Heart right ventricle (tissue), 16 donors: ENCODE results near the gene ARHGAP22. TPM values are rescaled to one million over a fixed set of nuclear protein-coding genes. Genes with fewer than 3 reads are reported as not detected.

Experiments used
- ATAC-seq, 8 donors: fragments of 200-7000 bp; cut with Tn5 transposase; one replicate each; pipeline ENCODE4 v1.9.1; 2020; ENCODE audit warnings: mild to moderate bottlenecking in 8 of 8, moderate library complexity in 8 of 8, moderate number of reproducible peaks in 1 of 8
- DNase-seq, 2 donors: peaks; one replicate each; pipeline ENCODE4 v3.0.0-alpha.2; 2020
- H3K27ac ChIP-seq, 10 donors: fragments of 200-600 bp; sonication (generic) in 2 of 10; one replicate each; pipeline versions ENCODE4 v1.5.0 to v1.8.0; 2020 to 2022; ENCODE audit warnings: mild to moderate bottlenecking in 3 of 10
- H3K27me3 ChIP-seq, 7 donors: fragments of 200-600 bp; one replicate each; pipeline ENCODE4 v1.8.0; 2021 to 2022; ENCODE audit warnings: mild to moderate bottlenecking in 2 of 7
- H3K36me3 ChIP-seq, 9 donors: fragments of 200-600 bp; sonication (generic) in 1 of 9; one replicate each; pipeline versions ENCODE4 v1.5.0 to v1.8.0; 2020 to 2022; ENCODE audit warnings: mild to moderate bottlenecking in 2 of 9
- H3K4me1 ChIP-seq, 9 donors: fragments of 200-600 bp; sonication (generic) in 1 of 9; one replicate each; pipeline versions ENCODE4 v1.5.0 to v1.8.0; 2020 to 2022; ENCODE audit warnings: mild to moderate bottlenecking in 4 of 9
- H3K4me3 ChIP-seq, 10 donors: fragments of 200-600 bp; sonication (generic) in 2 of 10; one replicate each; pipeline versions ENCODE4 v1.5.0 to v1.8.0; 2020 to 2022; ENCODE audit warnings: mild to moderate bottlenecking in 7 of 10, moderate library complexity in 2 of 10
- H3K9me3 ChIP-seq, 11 donors: fragments of 200-600 bp in 10 of 11; sonication (generic) in 2 of 11; one replicate each; pipeline versions ENCODE4 v1.5.0 to v1.8.0; 2013 to 2022; ENCODE audit warnings: mild to moderate bottlenecking in 2 of 11, control low read depth in 1 of 11, moderate library complexity in 1 of 11
- CTCF ChIP-seq, 9 donors: fragments of 200-600 bp; sonication (generic) in 2 of 9; IDR thresholded peaks; one replicate each; pipeline versions ENCODE4 v1.5.0 to v1.8.0; 2021 to 2022; ENCODE audit warnings: antibody characterized with exemption in 9 of 9, mild to moderate bottlenecking in 5 of 9, moderate library complexity in 1 of 9
- WGBS, 2 donors: extraction: QIAGEN DNeasy Blood & Tissue Kit; methylation state at CpG; one replicate each; pipeline ENCODE4 v1.1.7; 2013; ENCODE audit warnings: inconsistent platforms in 1 of 2; 5-methylcytosine and 5-hydroxymethylcytosine counted together
- intact Hi-C, 10 donors: fragments of 100-400 bp; cut with DNase I; formaldehyde crosslinking; loops; one replicate each; pipeline versions ENCODE4 v1.11.1 to v1.14.2; 2022
- polyA plus RNA-seq, 2 donors: library from polyadenylated mRNA; stranded (reverse); fragments of 200-250 nt; gene quantifications; one replicate each; pipeline ENCODE4 v1.2.3, GENCODE V29; 2013
- total RNA-seq, 10 donors: library from RNA; stranded (reverse); fragmentation: NEBNext Ultra II Directional in 3 of 10; extraction: Animal tissue kit (Norgen Biotek cat#: 25700) in 3 of 10; gene quantifications; one replicate each; pipeline versions ENCODE4 v1.2.1 to v1.2.4, GENCODE V29; 2021 to 2023
- donor health status: Arrhythmogenic right ventricular cardiomyopathy.
- donor health status: ischemic (EF 13 %, LVEDD 7.1; RV severe dilation, severe dysfunction).
- donor health status: healthy with polysubstance abuse.
- donor health status: DM: no; HTN: yes; CAD: no.
- donor health status: DM: no; HTN: no; CAD: no.
- donor health status: ischemic (EF 25% LVEDD 6.9; RV normal size, moderate dysfunction).
- donor health status: ischemic (EF 25% LVEDD 5.7; RV mildly dilated, moderate dysfunction).
- donor health status: healthy.
- donor health status: DM: yes; HTN: yes; CAD: no.
- donor health status: Ischemic cardiomyopathy.
- donor health status: ischemic (EF 35%, LVEDD 5.7; RV mildly dilated, moderate dysfunction).
- donor health status: nonischemic (EF 11% LVEDD 7.7; RV severe dilation, severe dysfunction).
- donor health status: DM: yes; HTN: yes; CAD: no.
- donor health status: PGD.
- donor health status: ischemic (EF 29% LVEDD 5.4; RV normal size, mild dysfunction).
- donor health status: nonischemic (EF 23%, LVEDD 6.1; RV moderate dilation, normal function).

The ARHGAP22 gene
- total and polyA plus RNA-seq, 12 donors, result 1.5 to 9.3 (median 2.8) TPM

- DNase-seq (no peak), ATAC-seq (no peak)
- Histone ChIP-seq H3K36me3 (no peaks in the 10 kb centered on the region), H3K27ac (no peak overlapping the region), H3K4me3 (no peak overlapping the region), H3K4me1 (peaks cover 0 to 63% (median 14%) of the 10 kb centered on the region in 9 donors), H3K9me3 (no peaks in the 10 kb centered on the region), H3K27me3 (peaks cover 0 to 13% (median 3%) of the 10 kb centered on the region in 7 donors)
- TF ChIP-seq CTCF (IDR thresholded peaks at IDR 0.05), result no peak
- intact Hi-C loops, result loop anchor here in 5 of 10 donors (2.0 to 10.0 kb wide), 4 partner anchors 48 to 57 kb away; no protein-coding TSS in a partner anchor
These were observed 4.1 kb upstream of the ARHGAP22 start for GRCh38 chr10:48608976-48609375.

GRCh38 chr10:48608279-48608681 lies 3.4 kb upstream of the ARHGAP22 start:
- H3K4me1 ChIP-seq, result peaks cover 0 to 70% (median 15%) of the 10 kb centered on the region in 9 donors
- no peaks in the 10 kb centered on the region for H3K9me3 ChIP-seq
- DNase-seq, result no peak
- H3K27me3 ChIP-seq, result peaks cover 0 to 14% (median 9%) of the 10 kb centered on the region in 7 donors
- H3K27ac ChIP-seq, result peak overlapping the region in 1 of 10 donors; percentile 83
- peak; percentile 57 to 73 (median 65) for TF ChIP-seq CTCF (IDR thresholded peaks at IDR 0.05)
- no peak overlapping the region for H3K4me3 ChIP-seq
- ATAC-seq, result peak in 4 of 8 donors; percentile 24 to 63 (median 41)
- intact Hi-C loops, result loop anchor here in 5 of 10 donors (2.0 to 10.0 kb wide), 4 partner anchors 49 to 56 kb away; no protein-coding TSS in a partner anchor
- H3K36me3 ChIP-seq, result no peaks in the 10 kb centered on the region
- 60% methylated on average over 3 of the region's 3 CpGs for WGBS, 2 donors

- no peaks in the 10 kb centered on the region for H3K9me3 ChIP-seq
- DNase-seq (peak in 1 of 2 donors; percentile 7), ATAC-seq (no peak)
- peak overlapping the region; percentile 29 to 83 (median 65) for H3K27ac ChIP-seq
- peaks cover 0 to 14% (median 9%) of the 10 kb centered on the region in 7 donors for H3K27me3 ChIP-seq
- intact Hi-C loops, result loop anchor here in 5 of 10 donors (2.0 to 10.0 kb wide), 4 partner anchors 49 to 55 kb away; no protein-coding TSS in a partner anchor
- TF ChIP-seq CTCF (IDR thresholded peaks at IDR 0.05), result no peak
- WGBS, 2 donors, result 67 to 75% methylated on average over 6 of the region's 6 CpGs
- H3K4me3 ChIP-seq, result no peak overlapping the region
- no peaks in the 10 kb centered on the region for H3K36me3 ChIP-seq
- peaks cover 0 to 71% (median 15%) of the 10 kb centered on the region in 9 donors for H3K4me1 ChIP-seq
These were observed 2.7 kb upstream of the ARHGAP22 start for GRCh38 chr10:48607356-48608278.

- ATAC-seq (peak; percentile 45 to 71 (median 59)), DNase-seq (peak in 1 of 2 donors; percentile 41)
- H3K27ac ChIP-seq, result peak overlapping the region; percentile 29 to 83 (median 65)
- 64 to 74% methylated on average over 8 of the region's 8 CpGs for WGBS, 2 donors
- no peaks in the 10 kb centered on the region for H3K9me3 ChIP-seq
- intact Hi-C loops, result loop anchor here in 5 of 10 donors (5.0 to 10.0 kb wide), 3 partner anchors 51 to 54 kb away; no protein-coding TSS in a partner anchor
- no peak overlapping the region for H3K4me3 ChIP-seq
- H3K36me3 ChIP-seq, result no peaks in the 10 kb centered on the region
- H3K27me3 ChIP-seq, result peaks cover 0 to 16% (median 9%) of the 10 kb centered on the region in 7 donors
- H3K4me1 ChIP-seq, result peaks cover 0 to 63% (median 15%) of the 10 kb centered on the region in 9 donors
- TF ChIP-seq CTCF (IDR thresholded peaks at IDR 0.05), result no peak
These were observed 1.9 kb upstream of the ARHGAP22 start for GRCh38 chr10:48606530-48607355.
